Ectodermal cell (in vitro differentiated cells): Measurements from ENCODE around the gene RNF145.
A peak's percentile ranks its signal among the peaks of the same experiment; 100 is the strongest.

ENCODE experiments used
- H3K27ac ChIP-seq: 2 replicates; pipeline ENCODE4 v1.7.0; 2013; ENCODE audit warnings: mild to moderate bottlenecking, low read depth, low read length; ENCODE audit not compliant: insufficient read depth, poor library complexity, severe bottlenecking
- H3K27me3 ChIP-seq: 2 replicates; pipeline ENCODE4 v1.7.0; 2013; ENCODE audit warnings: mild to moderate bottlenecking, low read length; ENCODE audit not compliant: insufficient read depth, control insufficient read depth, poor library complexity, severe bottlenecking
- H3K36me3 ChIP-seq: one replicate; pipeline ENCODE4 v1.7.0; 2013; ENCODE audit warnings: low read length; ENCODE audit not compliant: control insufficient read depth, insufficient read depth
- H3K4me1 ChIP-seq: one replicate; pipeline ENCODE4 v1.7.0; 2013; ENCODE audit warnings: low read length; ENCODE audit not compliant: control insufficient read depth, insufficient read depth
- H3K4me3 ChIP-seq: 2 replicates; pipeline ENCODE4 v1.7.0; 2013; ENCODE audit warnings: low read depth, low read length, control low read depth; ENCODE audit not compliant: insufficient read depth
- H3K9me3 ChIP-seq: 2 replicates; pipeline ENCODE4 v1.7.0; 2013; ENCODE audit warnings: mild to moderate bottlenecking, low read length, moderate library complexity; ENCODE audit not compliant: control insufficient read depth
- WGBS, 2 experiments: methylation state at CpG; one replicate each; pipeline ENCODE4 v1.1.7; 2013; ENCODE audit warnings: missing lambda C conversion rate in 2 of 2; 5-methylcytosine and 5-hydroxymethylcytosine counted together

Gene RNF145

DNA sequence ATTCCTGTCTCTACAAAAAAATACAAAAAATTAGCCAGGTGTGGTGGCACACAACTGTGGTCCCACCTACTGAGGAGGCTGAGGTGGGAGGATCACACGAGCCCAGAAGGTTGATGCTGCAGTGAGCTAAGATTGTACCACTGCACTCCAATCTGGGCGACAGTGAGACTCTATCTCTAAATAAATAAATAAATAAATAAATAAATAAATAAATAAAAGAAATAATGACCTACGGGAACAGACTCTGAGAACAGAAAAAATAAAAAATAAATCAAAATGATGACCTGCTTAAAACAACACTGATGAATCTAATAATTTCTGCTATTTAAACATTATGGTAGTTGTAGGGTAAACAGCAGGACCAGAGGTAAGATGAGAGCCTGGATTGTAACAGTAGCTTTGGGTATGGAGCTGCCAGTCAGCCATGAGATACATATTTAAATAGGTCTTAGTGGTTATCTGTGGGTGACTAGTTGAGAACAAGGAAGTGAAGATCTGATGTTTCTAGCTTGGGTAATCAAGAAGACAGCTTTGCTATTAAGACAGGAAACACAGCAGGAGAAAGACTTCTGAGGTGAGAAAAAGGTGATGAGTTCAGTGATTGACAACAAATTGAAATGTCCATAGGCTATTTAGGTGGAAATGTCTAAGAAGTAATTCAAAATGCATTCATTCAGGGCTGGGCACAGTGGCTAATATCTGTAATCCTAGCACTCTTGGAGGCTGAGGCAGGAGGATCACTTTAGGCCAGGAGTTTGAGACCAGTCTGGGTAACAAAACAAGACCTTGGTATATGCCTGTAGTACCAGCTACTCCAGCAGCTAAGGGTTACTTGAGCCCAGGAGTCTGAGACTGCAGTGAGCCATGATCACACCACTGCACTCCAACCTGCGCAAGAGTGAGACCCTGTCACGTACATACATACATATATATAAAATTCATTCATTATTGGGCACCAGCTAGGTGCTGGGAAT, 11.0 kb downstream of the RNF145 start:
- Histone ChIP-seq H3K4me1 (no peaks in the 10 kb centered on the region), H3K9me3 (no peaks in the 10 kb centered on the region), H3K27ac (no peak overlapping the region), H3K27me3 (no peaks in the 10 kb centered on the region), H3K4me3 (no peak overlapping the region), H3K36me3 (peaks cover 9% of the 10 kb centered on the region)
- WGBS, 2 experiments = 87 to 98% methylated on average over 3 to 4 of the region's 5 CpGs

- 83 to 91% methylated on average over 2 of the region's 2 CpGs for WGBS, 2 experiments
- no peaks in the 10 kb centered on the region for H3K4me1 ChIP-seq
- H3K36me3 ChIP-seq = peaks cover 14% of the 10 kb centered on the region
Measured at GRCh38 chr5:159195775-159196174, 13.6 kb downstream of the RNF145 start.

DNA sequence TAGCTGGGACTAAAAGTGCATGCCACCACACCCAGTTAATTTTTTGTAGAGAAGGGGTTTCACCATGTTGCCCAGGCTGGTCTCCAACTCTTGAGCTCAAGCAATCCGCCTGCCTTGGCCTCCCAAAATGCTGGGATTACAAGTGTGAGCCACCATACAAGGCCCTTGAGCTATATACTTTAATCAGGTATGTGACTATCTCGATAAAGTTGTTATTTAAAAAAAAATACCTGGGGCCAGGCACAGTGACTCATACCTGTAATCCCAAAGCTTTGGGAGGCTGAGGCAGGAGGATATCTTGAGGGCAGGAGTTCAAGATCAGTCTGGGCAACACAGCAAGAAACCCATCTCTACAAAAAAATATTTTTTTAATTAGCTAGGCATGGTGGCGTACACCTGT, 19.2 kb downstream of the RNF145 start:
- 89 to 92% methylated on average over 3 of the region's 3 CpGs for whole genome bisulfite sequencing, 2 experiments
- Histone ChIP-seq H3K27ac (no peak overlapping the region), H3K4me3 (no peak overlapping the region), H3K27me3 (no peaks in the 10 kb centered on the region), H3K4me1 (no peaks in the 10 kb centered on the region), H3K9me3 (no peaks in the 10 kb centered on the region), H3K36me3 (peaks cover 24% of the 10 kb centered on the region)

More at GRCh38 chr5:159195775-159196174, 13.6 kb downstream of the RNF145 start:
- H3K9me3 ChIP-seq = no peaks in the 10 kb centered on the region
- H3K4me3 ChIP-seq = no peak overlapping the region
- no peaks in the 10 kb centered on the region for H3K27me3 ChIP-seq
- no peak overlapping the region for H3K27ac ChIP-seq

GRCh38 chr5:159189310-159189709, 20.0 kb downstream of the RNF145 start:
- Histone ChIP-seq H3K27me3 (no peaks in the 10 kb centered on the region), H3K4me1 (no peaks in the 10 kb centered on the region), H3K36me3 (peaks cover 18% of the 10 kb centered on the region), H3K27ac (no peak overlapping the region), H3K9me3 (no peaks in the 10 kb centered on the region), H3K4me3 (no peak overlapping the region)
- 94 to 96% methylated on average over 3 to 4 of the region's 4 CpGs for WGBS, 2 experiments

GRCh38 chr5:159187719-159188118, 21.6 kb downstream of the RNF145 start:
- Histone ChIP-seq H3K4me3 (no peak overlapping the region), H3K27ac (no peak overlapping the region), H3K4me1 (no peaks in the 10 kb centered on the region), H3K27me3 (no peaks in the 10 kb centered on the region), H3K9me3 (no peaks in the 10 kb centered on the region), H3K36me3 (peaks cover 13% of the 10 kb centered on the region)
- WGBS, 2 experiments = 89 to 91% methylated on average over 2 to 3 of the region's 3 CpGs

GRCh38 chr5:159186319-159186718, 23.0 kb downstream of the RNF145 start:
- Histone ChIP-seq H3K4me3 (no peak overlapping the region), H3K36me3 (peaks cover 13% of the 10 kb centered on the region), H3K4me1 (no peaks in the 10 kb centered on the region), H3K9me3 (no peaks in the 10 kb centered on the region), H3K27me3 (no peaks in the 10 kb centered on the region), H3K27ac (no peak overlapping the region)
- WGBS, 2 experiments = 96% methylated on average over 4 of the region's 4 CpGs

DNA sequence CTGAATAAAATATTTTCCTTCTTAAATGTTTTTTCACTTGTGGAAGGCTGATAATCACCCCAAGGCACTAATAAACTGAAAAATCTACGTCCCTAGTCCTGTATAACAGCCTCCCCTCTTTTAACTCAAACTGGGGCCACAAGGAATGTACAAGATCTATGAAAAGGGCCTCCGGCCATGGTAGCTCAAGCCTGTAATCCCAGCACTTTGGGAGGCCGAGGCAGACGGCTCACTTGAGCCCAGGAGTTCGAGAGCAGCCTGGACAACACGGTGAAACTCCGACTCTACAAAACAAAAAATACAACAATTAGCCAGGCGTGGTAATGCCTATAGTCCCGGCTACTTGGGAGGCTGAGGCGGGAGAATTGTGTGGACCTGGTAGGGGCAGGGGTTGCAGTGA, 23.6 kb downstream of the RNF145 start:
- Histone ChIP-seq H3K36me3 (peaks cover 13% of the 10 kb centered on the region), H3K4me3 (no peak overlapping the region), H3K4me1 (no peaks in the 10 kb centered on the region), H3K9me3 (no peaks in the 10 kb centered on the region), H3K27me3 (no peaks in the 10 kb centered on the region), H3K27ac (no peak overlapping the region)
- WGBS, 2 experiments = 81 to 82% methylated on average over 9 to 10 of the region's 10 CpGs

DNA sequence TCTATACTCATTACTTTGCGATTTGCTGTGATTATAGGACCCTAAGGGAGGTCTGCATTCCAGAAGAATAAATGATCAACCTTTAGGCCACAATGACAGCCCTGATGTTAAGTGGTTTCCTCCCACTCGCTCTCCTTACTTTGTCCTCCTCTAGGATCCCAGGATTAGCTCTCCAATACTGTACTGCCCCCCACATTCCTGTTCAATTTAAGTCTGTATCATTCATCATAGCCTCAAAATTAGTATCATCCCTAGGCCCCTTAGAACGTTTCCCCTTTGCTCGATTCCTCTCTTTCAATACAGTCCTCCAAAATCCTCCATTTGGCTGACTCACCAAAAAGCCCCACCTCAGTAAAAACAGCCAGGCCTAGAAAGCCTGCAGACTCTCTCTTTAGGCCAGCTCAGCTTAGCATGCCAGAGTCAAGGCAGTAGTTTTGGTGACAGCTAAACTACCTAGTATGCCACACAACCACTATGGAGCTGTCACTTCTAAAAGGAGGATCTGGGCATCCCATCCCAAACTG, 24.4 kb downstream of the RNF145 start:
- Histone ChIP-seq H3K27ac (peak overlapping the region; percentile 26), H3K27me3 (no peaks in the 10 kb centered on the region), H3K9me3 (no peaks in the 10 kb centered on the region), H3K4me1 (no peaks in the 10 kb centered on the region), H3K36me3 (peaks cover 7% of the 10 kb centered on the region), H3K4me3 (no peak overlapping the region)
- 79% methylated on average over 4 of the region's 4 CpGs for WGBS, 2 experiments

DNA sequence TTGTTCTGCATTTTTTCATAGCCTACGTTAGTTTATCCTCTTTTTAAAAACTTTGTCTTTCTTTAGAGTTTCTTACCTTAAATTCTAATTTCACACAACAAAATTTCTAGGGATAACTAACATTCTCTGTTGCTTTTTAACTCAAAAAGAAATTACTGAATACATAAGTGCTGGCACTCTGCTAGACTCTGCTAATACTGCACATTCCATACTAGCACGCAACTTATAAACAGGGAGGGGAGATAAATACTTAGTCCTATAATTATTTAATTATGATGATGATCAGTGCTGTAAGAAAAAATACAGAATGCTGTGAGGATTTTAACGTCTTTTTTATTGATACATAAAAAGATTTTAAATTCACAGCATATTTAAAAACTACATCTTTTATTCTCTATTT, 25.1 kb downstream of the RNF145 start:
- Histone ChIP-seq H3K9me3 (no peaks in the 10 kb centered on the region), H3K36me3 (peaks cover under 1% of the 10 kb centered on the region), H3K4me1 (no peaks in the 10 kb centered on the region), H3K27ac (no peak overlapping the region), H3K27me3 (no peaks in the 10 kb centered on the region), H3K4me3 (no peak overlapping the region)
- 98 to 100% methylated on average over 1 to 2 of the region's 3 CpGs for WGBS, 2 experiments

DNA sequence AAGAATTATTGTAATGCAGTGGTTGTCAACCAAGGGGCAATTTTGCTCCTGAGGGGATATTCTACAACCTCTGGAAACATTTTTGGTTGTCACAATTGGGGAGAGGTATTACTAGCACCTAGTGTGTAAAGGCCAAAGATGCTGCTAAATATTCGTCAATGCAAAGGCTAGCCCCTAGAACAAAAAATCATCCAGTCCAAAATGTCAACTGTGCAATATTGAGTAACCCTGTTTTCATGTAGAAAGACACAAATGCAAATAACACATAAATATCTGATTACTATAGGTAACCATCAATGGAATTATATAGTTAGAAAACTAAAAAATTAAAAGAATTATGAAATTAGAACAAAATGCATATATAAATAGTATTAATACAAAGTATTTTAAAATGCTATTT, 26.1 kb downstream of the RNF145 start:
- no CpG with 5 or more reads among the region's 1 CpG for WGBS, 2 experiments
- Histone ChIP-seq H3K4me3 (no peak overlapping the region), H3K36me3 (no peaks in the 10 kb centered on the region), H3K9me3 (no peaks in the 10 kb centered on the region), H3K4me1 (no peaks in the 10 kb centered on the region), H3K27me3 (no peaks in the 10 kb centered on the region), H3K27ac (no peak overlapping the region)
